ENCODE results near the gene STMP1. TPM values are rescaled to one million over a fixed set of nuclear protein-coding genes. Genes with fewer than 3 reads are reported as not detected.

The STMP1 gene
- total RNA-seq, 2 experiments from 2014 or later = 21.5 to 21.6 TPM

- intact Hi-C loops (cut with micrococcal nuclease) = no loop called here
- Mint-ChIP-seq H3K4me1 (ENCODE audit: low read depth) (no peaks in the 10 kb centered on the region), H3K4me3 (no peak overlapping the region), H3K27ac (no peak overlapping the region), H3K9me3 (no peaks in the 10 kb centered on the region), H3K27me3 (ENCODE audit: low read depth) (no peaks in the 10 kb centered on the region), H3K36me3 (ENCODE audit: low read depth) (peaks cover 34% of the 10 kb centered on the region)
- DNase-seq = no peak
- CTCF ChIA-PET = interaction anchor here (1.2 to 4.8 kb wide), 2 partner anchors 366 to 373 kb away, joined by 4 to 28 read pairs; no protein-coding TSS in a partner anchor
Measured at GRCh38 chr7:135647755-135648154, 14.6 kb upstream of the STMP1 start.

- no peak overlapping the region for H3K4me3 Mint-ChIP-seq
- DNase-seq = no peak
- H3K9me3 Mint-ChIP-seq = no peaks in the 10 kb centered on the region
- CTCF ChIA-PET = interaction anchor here (1.2 to 4.8 kb wide), 2 partner anchors 367 to 374 kb away, joined by 4 to 28 read pairs; no protein-coding TSS in a partner anchor
- H3K27ac Mint-ChIP-seq = no peak overlapping the region
- H3K27me3 Mint-ChIP-seq (ENCODE audit: low read depth) = no peaks in the 10 kb centered on the region
- H3K4me1 Mint-ChIP-seq (ENCODE audit: low read depth) = no peaks in the 10 kb centered on the region
- intact Hi-C loops (cut with micrococcal nuclease) = no loop called here
- H3K36me3 Mint-ChIP-seq (ENCODE audit: low read depth) = peaks cover 34% of the 10 kb centered on the region
Measured at GRCh38 chr7:135648235-135648634, 14.1 kb upstream of the STMP1 start.

- CTCF ChIA-PET = interaction anchor here (0.6 to 1.1 kb wide), 4 partner anchors 11 to 369 kb away, joined by 3 to 4 read pairs (median 3); partner anchors contain the start of gene STMP1
- Mint-ChIP-seq H3K36me3 (ENCODE audit: low read depth) (peaks cover 15% of the 10 kb centered on the region), H3K27me3 (ENCODE audit: low read depth) (no peaks in the 10 kb centered on the region), H3K4me1 (ENCODE audit: low read depth) (no peaks in the 10 kb centered on the region), H3K4me3 (no peak overlapping the region), H3K27ac (no peak overlapping the region), H3K9me3 (no peaks in the 10 kb centered on the region)
- no peak for DNase-seq
- intact Hi-C loops (cut with micrococcal nuclease) = no loop called here
Measured at GRCh38 chr7:135650831-135651573, 11.3 kb upstream of the STMP1 start.

GRCh38 chr7:135653340-135654080, 8.8 kb upstream of the STMP1 start:
- H3K4me1 Mint-ChIP-seq (ENCODE audit: low read depth) = no peaks in the 10 kb centered on the region
- no peak for DNase-seq
- H3K36me3 Mint-ChIP-seq (ENCODE audit: low read depth) = peaks cover 9% of the 10 kb centered on the region
- CTCF ChIA-PET = no interaction called here
- H3K27ac Mint-ChIP-seq = no peak overlapping the region
- no peak overlapping the region for H3K4me3 Mint-ChIP-seq
- intact Hi-C loops (cut with micrococcal nuclease) = no loop called here
- no peaks in the 10 kb centered on the region for H3K27me3 Mint-ChIP-seq (ENCODE audit: low read depth)
- no peaks in the 10 kb centered on the region for H3K9me3 Mint-ChIP-seq

GRCh38 chr7:135658564-135658963, 3.8 kb upstream of the STMP1 start:
- H3K4me3 Mint-ChIP-seq = no peak overlapping the region
- peaks cover 13% of the 10 kb centered on the region for H3K4me1 Mint-ChIP-seq (ENCODE audit: low read depth)
- H3K36me3 Mint-ChIP-seq (ENCODE audit: low read depth) = peaks cover 7% of the 10 kb centered on the region
- no peaks in the 10 kb centered on the region for H3K9me3 Mint-ChIP-seq
- H3K27ac Mint-ChIP-seq = no peak overlapping the region
- H3K27me3 Mint-ChIP-seq (ENCODE audit: low read depth) = no peaks in the 10 kb centered on the region
- intact Hi-C loops (cut with micrococcal nuclease) = no loop called here
- no peak for DNase-seq
- CTCF ChIA-PET = interaction anchor here (0.6 to 1.9 kb wide), 5 partner anchors 12 to 1602 kb away, joined by 3 to 7 read pairs (median 4); no protein-coding TSS in a partner anchor

DNA sequence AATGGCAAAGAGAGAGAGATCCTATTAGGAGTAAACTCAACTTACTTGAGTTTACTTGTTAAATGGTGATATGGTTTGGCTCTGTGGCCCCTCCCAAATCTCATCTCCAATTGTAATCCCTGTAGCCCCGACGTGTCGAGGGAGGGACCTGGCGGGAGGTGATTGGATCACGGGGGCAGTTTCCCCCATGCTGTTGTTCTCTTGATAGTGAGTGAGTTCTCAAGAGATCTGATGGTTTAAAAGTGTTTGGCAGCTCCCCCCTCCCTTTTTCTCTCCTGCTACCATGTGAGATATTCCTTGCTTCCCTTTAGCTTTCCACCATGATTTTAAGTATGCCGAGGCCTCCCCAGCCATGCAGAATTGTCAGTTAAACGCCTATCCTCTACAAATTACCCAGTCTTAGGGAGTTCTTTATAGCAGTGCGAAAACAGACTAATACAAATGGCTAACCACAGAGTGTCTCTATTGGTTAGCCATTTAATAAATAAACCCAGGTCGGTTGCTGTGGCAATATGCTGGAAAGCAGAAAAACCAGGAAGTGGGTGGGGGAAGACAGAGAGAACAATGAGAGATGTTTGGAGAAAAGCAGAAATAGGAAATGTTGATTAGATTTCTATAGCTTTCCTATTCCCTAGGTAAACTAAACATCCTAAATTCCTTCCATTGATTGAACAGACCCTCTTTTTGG, 3.0 kb upstream of the STMP1 start:
- Mint-ChIP-seq H3K4me1 (ENCODE audit: low read depth) (peaks cover 20% of the 10 kb centered on the region), H3K36me3 (ENCODE audit: low read depth) (peaks cover 7% of the 10 kb centered on the region), H3K9me3 (no peaks in the 10 kb centered on the region), H3K4me3 (no peak overlapping the region), H3K27ac (no peak overlapping the region), H3K27me3 (ENCODE audit: low read depth) (no peaks in the 10 kb centered on the region)
- no peak for DNase-seq
- CTCF ChIA-PET = interaction anchor here (1.3 to 1.9 kb wide), 2 partner anchors 14 to 16 kb away, joined by 5 to 6 read pairs; no protein-coding TSS in a partner anchor
- intact Hi-C loops (cut with micrococcal nuclease) = no loop called here

- CTCF ChIA-PET = interaction anchor here (1.4 to 4.6 kb wide), 4 partner anchors 11 to 103 kb away, joined by 3 to 29 read pairs (median 7); no protein-coding TSS in a partner anchor
Measured at GRCh38 chr7:135661311-135662122, 797 bp upstream of the STMP1 start.

GRCh38 chr7:135662123-135662372, 266 bp upstream of the STMP1 start:
- CTCF ChIA-PET = interaction anchor here (1.0 to 4.6 kb wide), 6 partner anchors 11 to 154 kb away, joined by 3 to 29 read pairs (median 4); no protein-coding TSS in a partner anchor
- Mint-ChIP-seq H3K9me3 (no peaks in the 10 kb centered on the region), H3K4me3 (peak overlapping the region; percentile 98), H3K4me1 (ENCODE audit: low read depth) (peaks cover 46% of the 10 kb centered on the region), H3K27me3 (ENCODE audit: low read depth) (no peaks in the 10 kb centered on the region), H3K27ac (peak overlapping the region; percentile 93), H3K36me3 (ENCODE audit: low read depth) (peaks cover 10% of the 10 kb centered on the region)
- intact Hi-C loops (cut with micrococcal nuclease) = loop anchor here (1.0 to 10.0 kb wide), 10 partner anchors 49 to 667 kb away; partner anchors contain the start of genes CNOT4, MTPN and WDR91
- DNase-seq = no peak

More at GRCh38 chr7:135661311-135662122, 797 bp upstream of the STMP1 start:
- DNase-seq = no peak
- Mint-ChIP-seq H3K9me3 (no peaks in the 10 kb centered on the region), H3K4me3 (peak overlapping the region; percentile 98), H3K4me1 (ENCODE audit: low read depth) (peaks cover 41% of the 10 kb centered on the region), H3K36me3 (ENCODE audit: low read depth) (peaks cover 9% of the 10 kb centered on the region), H3K27ac (peak overlapping the region; percentile 93), H3K27me3 (ENCODE audit: low read depth) (no peaks in the 10 kb centered on the region)
- intact Hi-C loops (cut with micrococcal nuclease) = loop anchor here (1.0 to 10.0 kb wide), 10 partner anchors 49 to 667 kb away; partner anchors contain the start of genes CNOT4, MTPN and WDR91

- CTCF ChIA-PET = interaction anchor here (0.6 to 4.6 kb wide), 4 partner anchors 9 to 164 kb away, joined by 3 to 29 read pairs (median 7); no protein-coding TSS in a partner anchor
- H3K27me3 Mint-ChIP-seq (ENCODE audit: low read depth) = no peaks in the 10 kb centered on the region
- DNase-seq = peak; percentile 9
- no peaks in the 10 kb centered on the region for H3K9me3 Mint-ChIP-seq
- H3K27ac Mint-ChIP-seq = peak overlapping the region; percentile 83
- intact Hi-C loops (cut with micrococcal nuclease) = loop anchor here (1.0 to 10.0 kb wide), 3 partner anchors 353 to 669 kb away; no protein-coding TSS in a partner anchor
- H3K4me3 Mint-ChIP-seq = peak overlapping the region; percentile 65
- peaks cover 16% of the 10 kb centered on the region for H3K36me3 Mint-ChIP-seq (ENCODE audit: low read depth)
- peaks cover 59% of the 10 kb centered on the region for H3K4me1 Mint-ChIP-seq (ENCODE audit: low read depth)
Measured at GRCh38 chr7:135664046-135664589, 1.8 kb downstream of the STMP1 start.

DNA sequence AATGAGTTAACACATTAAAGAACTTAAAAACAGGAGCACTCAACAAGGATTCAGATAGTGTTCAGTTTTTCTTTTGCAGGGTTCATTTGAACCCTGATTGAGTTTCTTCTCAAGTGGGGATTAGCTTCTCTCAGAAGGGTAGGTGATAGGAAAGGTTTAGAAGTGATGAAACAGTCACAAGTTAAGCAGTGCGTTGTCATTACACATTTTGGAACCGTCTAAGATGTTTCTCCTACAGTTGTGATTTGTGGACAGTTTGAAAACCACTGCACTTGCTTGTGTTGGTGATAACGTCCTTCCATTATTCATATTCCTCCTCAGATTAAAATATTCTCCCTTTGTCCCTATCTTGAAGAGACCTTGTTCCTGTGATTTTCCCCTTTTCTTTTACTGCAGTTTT, 2.7 kb downstream of the STMP1 start:
- H3K4me3 Mint-ChIP-seq = no peak overlapping the region
- intact Hi-C loops (cut with micrococcal nuclease) = loop anchor here (10.0 kb wide), 1 partner anchor 670 kb away; no protein-coding TSS in a partner anchor
- no peaks in the 10 kb centered on the region for H3K9me3 Mint-ChIP-seq
- CTCF ChIA-PET = interaction anchor here (1.2 to 4.6 kb wide), 2 partner anchors 10 to 20 kb away, joined by 4 to 29 read pairs; no protein-coding TSS in a partner anchor
- peaks cover 65% of the 10 kb centered on the region for H3K4me1 Mint-ChIP-seq (ENCODE audit: low read depth)
- DNase-seq = no peak
- peaks cover 16% of the 10 kb centered on the region for H3K36me3 Mint-ChIP-seq (ENCODE audit: low read depth)
- H3K27me3 Mint-ChIP-seq (ENCODE audit: low read depth) = no peaks in the 10 kb centered on the region
- H3K27ac Mint-ChIP-seq = no peak overlapping the region

DNA sequence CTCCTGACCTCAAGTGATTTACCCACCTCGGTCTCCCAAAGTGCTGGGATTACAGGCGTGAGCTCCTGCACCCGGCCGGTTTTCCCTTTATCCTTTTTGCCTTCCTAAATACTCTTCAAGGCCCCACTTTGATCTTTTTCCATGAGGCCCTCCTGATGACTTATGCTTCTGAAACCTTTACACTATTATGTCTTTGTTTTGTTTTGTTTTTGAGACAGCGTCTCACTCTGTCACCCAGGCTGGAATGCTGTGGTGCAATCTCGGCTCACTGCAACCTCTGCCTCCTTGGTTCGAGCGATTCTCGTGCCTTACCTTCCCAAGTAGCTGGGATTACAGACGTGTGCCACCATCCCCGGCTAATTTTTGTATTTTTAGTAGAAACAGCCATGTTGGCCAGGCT, 3.8 kb downstream of the STMP1 start:
- CTCF ChIA-PET = interaction anchor here (1.2 kb wide), 1 partner anchor 9 kb away, joined by 4 read pairs; no protein-coding TSS in a partner anchor
- no peak overlapping the region for H3K27ac Mint-ChIP-seq
- H3K36me3 Mint-ChIP-seq (ENCODE audit: low read depth) = peaks cover 14% of the 10 kb centered on the region
- intact Hi-C loops (cut with micrococcal nuclease) = loop anchor here (10.0 kb wide), 1 partner anchor 671 kb away; no protein-coding TSS in a partner anchor
- peaks cover 68% of the 10 kb centered on the region for H3K4me1 Mint-ChIP-seq (ENCODE audit: low read depth)
- no peak for DNase-seq
- H3K27me3 Mint-ChIP-seq (ENCODE audit: low read depth) = no peaks in the 10 kb centered on the region
- H3K9me3 Mint-ChIP-seq = no peaks in the 10 kb centered on the region
- no peak overlapping the region for H3K4me3 Mint-ChIP-seq

Measured in activated naive CD4-positive, alpha-beta T cell treated with anti-CD3 and anti-CD28 coated beads for 36 hours (primary cell).